HG02642 (cell line): ENCODE measurements around the gene TMEM209.
"Not testable (repeated sequence)": the region's sequence is repeated elsewhere in the genome, so short reads cannot be mapped to it uniquely, and the experiment has no call there.

Source experiments
- ATAC-seq: cut with Tn5 transposase; IDR thresholded peaks from one replicate; pipeline ENCODE4 v1.9.1; 2021; ENCODE audit warnings: mild to moderate bottlenecking; ENCODE audit not compliant: unreplicated experiment, poor library complexity

TMEM209 gene

DNA sequence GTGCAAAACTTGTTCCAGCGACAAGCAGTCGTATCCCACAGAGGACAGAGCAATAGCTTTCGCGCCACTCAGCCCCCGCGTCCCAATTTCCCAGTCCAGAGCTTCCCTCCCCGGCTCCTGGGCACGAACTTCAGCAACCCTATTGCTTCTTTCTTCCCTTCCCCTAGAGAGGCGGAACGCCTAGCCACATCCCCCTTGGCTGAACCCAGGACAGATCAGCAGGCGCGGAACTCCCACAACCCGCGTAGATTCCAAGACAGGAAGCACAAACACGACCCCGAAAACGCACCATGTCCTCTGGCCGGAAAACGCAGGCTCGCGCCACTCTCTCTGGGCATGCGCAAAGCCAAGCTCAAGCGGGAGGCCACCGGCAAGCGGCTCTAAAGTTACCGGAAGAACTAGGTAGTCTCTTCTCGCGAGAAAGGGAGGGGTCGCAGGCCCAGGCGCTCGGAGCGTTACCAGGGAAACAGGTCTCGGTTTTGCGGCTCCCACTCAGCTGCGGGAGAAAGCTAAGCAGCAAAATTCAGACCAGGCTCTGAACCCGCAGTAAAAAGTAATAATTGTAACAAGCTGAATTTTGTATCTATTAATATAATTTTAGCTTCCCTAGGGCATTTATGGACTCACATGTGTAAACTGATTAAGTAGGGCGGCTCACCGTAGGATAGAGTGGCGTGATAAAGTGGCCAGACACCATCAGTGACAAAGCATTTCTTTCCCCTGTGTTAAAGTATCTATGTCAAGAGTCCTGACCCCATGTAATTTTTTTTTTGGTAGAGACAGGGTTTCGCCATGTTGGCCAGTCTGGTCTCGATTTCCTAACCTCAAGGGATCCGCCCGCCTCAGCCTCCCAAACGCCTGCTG, at the start of gene TMEM209:
TMEM209 (minus strand) TSS at position 323 of the 864 bp plus-strand sequence; CDS start at position 292, 31 bp downstream.
- ATAC-seq = peak; percentile 98

- ATAC-seq = no peak
These were observed 49.3 kb upstream of the TMEM209 start for GRCh38 chr7:130254555-130254954.

DNA sequence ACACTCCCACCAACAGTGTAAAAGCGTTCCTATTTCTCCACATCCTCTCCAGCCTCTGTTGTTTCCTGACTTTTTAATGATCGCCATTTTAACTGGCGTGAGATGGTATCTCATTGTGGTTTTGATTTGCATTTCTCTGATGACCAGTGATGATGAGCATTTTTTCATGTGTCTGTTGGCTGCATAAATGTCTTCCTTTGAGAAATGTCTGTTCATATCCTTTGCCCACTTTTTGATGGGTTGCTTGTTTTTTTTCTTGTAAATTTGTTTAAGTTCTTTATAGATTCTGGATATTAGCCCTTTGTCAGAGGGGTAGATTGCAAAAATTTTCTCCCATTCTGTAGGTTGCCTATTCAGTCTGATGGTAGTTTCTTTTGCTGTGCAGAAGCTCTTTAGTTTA, 44.4 kb upstream of the TMEM209 start:
- ATAC-seq = not testable (repeated sequence)

- not testable (repeated sequence) for ATAC-seq
These were observed 43.6 kb upstream of the TMEM209 start for GRCh38 chr7:130248842-130249241.

DNA sequence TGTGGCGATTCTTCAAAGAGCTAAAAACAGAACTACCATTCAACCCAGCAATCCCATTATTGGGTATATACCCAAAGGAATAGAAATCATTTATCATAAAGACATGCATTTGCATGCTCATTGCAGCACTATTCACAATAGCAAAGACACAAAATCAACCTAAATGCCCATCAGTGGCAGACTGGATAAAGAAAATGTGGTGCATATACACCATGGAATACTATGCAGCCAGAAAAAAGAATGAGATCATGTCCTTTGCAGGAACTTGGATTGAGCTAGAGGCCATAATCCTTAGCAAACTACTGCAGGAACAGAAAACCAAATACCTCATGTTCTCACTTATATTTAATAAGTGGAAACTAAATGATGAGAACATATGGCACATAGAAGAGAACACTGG, 41.3 kb upstream of the TMEM209 start:
- ATAC-seq = not testable (repeated sequence)

GRCh38 chr7:130243486-130243885, 38.3 kb upstream of the TMEM209 start:
- not testable (repeated sequence) for ATAC-seq

DNA sequence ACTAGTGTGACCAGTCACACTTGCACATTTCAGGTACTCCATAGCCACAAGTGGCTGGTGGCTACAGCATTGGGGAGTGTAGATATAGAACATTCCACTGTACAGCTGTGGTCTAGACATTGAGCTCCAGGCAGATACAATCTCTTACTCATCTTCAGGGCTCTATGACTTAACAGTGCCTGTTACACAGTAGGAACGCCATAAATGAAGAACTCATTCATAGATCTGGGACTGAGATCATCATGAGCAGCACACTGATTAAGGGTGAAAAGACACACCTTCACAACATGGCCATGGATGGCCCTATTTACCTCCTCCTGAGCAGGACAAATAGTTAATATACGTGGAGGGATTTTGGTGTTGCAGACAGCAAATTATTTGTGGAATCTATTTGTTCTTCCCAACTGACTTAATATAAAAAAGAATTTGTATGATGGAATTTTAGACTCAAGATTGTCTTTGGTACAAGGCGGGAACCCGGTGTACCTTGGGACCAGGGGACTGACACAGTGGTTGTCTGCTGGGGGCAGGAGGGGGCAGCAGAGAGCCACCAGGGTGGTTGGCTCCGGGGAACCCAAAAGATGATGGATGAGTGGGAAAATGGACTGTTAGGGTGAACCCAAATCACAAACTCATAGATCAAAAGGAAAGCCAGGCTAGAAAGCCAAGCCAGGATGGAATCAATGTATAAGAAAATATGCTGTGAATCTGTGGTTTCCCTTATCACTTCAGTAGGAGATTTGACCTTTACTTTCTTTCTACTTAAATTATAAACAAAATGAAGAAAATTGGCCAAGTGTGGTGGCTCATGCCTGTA, 37.2 kb upstream of the TMEM209 start:
- no peak for ATAC-seq

GRCh38 chr7:130240240-130240639, 35.0 kb upstream of the TMEM209 start:
- ATAC-seq = no peak

DNA sequence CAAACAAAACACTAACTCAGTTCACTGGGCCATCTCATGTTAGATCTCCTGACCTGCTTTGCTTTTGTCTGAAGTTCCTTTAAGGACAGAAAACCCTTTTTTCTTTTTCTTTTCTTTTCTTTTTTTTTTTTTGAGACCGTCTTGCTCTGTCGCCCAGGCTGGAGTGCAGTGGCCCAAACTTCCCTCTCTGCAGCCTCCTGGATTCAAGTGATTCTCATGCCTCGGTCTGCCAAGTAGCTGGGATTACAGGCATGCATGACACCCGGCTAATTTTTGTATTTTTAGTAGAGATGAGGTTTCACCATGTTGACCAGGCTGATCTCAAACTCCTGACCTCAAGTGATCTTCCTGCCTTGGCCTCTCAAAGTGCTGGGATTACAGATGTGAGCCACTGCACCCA, 31.2 kb upstream of the TMEM209 start:
- not testable (repeated sequence) for ATAC-seq

DNA sequence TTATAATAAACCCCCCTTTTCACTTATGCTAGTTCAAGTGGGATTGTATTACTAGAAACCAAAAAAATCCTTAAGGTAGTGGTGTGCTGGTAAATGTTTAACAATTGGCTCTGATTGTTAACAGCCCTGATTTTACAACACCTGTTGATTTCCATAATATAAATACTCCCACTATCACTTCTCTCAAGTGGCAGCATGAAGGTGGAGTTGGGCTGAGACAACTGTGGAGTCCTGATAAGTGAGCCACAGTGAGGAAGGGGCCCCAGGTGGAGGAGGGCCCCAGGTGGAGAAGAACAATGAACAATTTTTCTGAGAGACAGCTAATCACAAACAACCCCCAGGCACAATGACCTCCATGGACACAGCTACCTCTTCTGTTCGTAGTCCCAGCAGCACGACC, 28.9 kb upstream of the TMEM209 start:
- no peak for ATAC-seq

DNA sequence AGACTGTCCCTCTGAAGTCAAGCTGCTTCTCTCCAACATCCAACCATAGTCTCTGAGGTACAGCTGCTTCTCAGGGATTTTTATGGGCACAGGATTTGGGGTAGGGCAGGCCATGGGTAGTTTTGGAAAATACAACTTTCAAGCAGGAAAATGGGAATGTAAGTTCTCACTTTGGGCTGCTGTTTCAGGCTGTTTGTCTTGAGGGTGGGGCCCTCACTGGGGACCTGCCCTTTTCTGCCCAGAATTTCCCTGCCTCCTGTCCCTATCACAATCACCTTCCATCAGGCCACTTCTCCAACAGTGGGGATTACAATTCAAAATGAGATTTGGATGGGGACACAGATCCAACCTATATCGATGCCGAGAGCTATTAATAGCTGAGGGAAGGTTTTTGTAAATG, 27.0 kb upstream of the TMEM209 start:
- ATAC-seq = no peak

GRCh38 chr7:130231792-130232191, 26.6 kb upstream of the TMEM209 start:
- ATAC-seq = no peak

DNA sequence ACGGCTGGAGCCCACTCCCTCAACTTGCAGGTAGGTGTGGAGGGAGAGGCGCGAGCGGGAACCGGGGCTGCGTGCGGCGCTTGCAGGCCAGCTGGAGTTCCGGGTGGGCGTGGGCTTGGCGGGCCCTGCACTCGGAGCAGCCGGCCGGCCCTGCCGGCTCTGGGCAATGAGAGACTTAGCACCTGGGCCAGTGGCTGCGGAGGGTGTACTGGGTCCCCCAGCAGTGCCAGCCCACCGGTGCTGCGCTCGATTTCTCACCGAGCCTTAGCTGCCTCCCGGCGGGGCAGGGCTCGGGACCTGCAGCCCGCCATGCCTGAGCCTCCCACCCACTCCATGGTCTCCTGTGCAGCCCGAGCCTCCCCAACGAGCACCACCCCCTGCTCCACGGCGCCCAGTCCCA, 24.8 kb upstream of the TMEM209 start:
- not testable (repeated sequence) for ATAC-seq

DNA sequence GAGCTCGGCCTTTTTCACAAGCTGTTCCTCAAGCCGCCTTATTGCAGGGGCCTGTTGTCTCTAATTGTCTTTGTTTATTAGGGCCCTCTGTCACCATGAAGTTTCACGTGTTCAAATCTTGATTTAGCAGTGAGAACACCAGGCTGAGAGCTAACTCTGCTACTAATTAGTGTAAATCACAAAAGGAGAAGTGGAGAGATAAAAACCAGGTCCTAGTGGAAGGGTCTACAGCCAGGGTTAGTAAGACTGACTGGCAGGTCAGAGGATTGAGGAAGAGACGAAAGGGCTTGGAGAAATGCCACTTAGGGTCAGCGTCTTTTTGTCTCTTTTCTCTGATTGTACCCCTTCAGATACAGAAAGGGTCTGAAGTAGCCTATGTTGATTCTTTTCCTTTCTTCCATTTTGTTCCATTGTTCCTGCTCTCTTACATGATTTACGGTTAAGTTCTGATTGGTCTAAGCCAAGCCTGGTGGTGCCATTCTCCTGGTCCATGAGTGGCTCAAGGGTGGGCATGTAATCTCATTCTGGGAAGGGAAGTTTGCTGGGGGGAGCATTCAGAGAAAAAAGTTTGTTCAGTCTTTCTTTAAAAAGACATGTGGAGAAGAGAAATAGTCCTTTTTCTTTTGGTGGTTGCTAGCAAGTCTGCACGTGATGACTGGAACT, 23.8 kb upstream of the TMEM209 start:
- no peak for ATAC-seq

GRCh38 chr7:130227883-130228575, 22.8 kb upstream of the TMEM209 start:
- ATAC-seq = no peak

DNA sequence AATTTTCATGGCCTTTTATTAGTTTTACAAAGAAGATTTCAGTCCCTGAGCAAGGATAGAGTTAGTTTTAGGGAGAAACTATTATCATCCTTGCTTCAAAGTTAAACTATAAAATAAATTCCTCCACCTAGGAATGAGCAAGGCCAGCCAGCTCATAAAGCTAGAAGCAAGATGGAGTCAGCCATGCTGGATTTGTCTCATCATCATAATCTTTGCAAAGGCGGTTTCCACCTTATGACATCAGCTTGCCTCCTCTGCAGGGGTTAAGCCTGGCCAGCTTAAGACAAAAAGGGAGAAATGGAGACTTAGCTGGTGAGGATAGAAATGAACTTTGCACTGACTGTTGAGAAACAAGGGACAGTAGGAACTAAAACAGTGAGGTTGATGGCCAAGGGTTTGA, 21.1 kb upstream of the TMEM209 start:
- ATAC-seq = no peak

GRCh38 chr7:130224923-130225322, 19.7 kb upstream of the TMEM209 start:
- ATAC-seq = not testable (repeated sequence)

DNA sequence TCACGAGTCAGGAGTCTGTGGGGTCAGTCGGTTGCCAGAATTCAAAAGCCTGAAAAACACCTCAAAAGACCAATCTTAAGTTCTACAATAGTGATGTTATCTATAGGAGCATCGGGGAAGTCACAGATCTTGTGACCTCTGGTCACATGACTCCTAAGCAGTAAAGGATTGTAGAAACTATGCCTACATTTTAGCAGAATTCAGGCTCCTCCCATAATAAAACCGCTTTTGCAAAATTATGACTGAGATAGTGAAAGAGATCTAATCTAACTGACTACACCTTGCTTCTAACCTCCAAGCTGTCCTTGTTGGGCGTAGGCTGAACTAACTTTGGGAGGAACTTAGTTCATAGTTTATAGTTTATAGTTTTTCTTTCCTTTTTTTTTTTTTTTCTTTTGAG, 19.0 kb upstream of the TMEM209 start:
- no peak for ATAC-seq

DNA sequence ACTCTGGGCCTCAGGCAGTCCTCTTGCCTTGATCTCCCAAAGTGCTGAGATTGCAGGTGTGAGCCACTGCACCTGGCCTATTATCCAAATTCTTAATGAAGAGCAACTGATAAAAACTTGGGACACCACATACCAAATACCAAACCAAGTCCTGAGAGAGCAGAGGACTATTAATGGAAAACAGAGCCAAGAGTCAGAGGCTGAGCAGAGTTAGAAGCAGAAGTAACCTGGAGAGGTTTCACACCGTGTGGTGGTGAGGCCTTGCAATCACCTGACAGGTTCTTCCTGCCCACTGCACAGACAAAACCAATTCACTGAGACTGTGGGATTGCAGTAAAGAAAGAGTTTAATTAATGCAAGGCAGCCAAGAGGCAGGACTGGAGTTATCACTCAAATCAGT, 18.4 kb upstream of the TMEM209 start:
- no peak for ATAC-seq

GRCh38 chr7:130221746-130222145, 16.5 kb upstream of the TMEM209 start:
- ATAC-seq = no peak
